HG02884 (cell line): ENCODE measurements around the gene PTTG1IP2.
"Not testable (repeated sequence)": the region's sequence is repeated elsewhere in the genome, so short reads cannot be mapped to it uniquely, and the experiment has no call there.

Experiments used
- ATAC-seq: cut with Tn5 transposase; IDR thresholded peaks from one replicate; pipeline ENCODE4 v1.9.1; 2021; ENCODE audit warnings: mild to moderate bottlenecking, moderate library complexity; ENCODE audit not compliant: unreplicated experiment

The PTTG1IP2 gene

GRCh38 chr7:90469554-90469953 lies at the start of gene PTTG1IP2:
TSS of gene PTTG1IP2 (plus strand) at chr7:90469639. CDS start at chr7:90469787, 148 bp downstream.
- ATAC-seq: no peak

- no peak for ATAC-seq
Measured at GRCh38 chr7:90421651-90422050, 47.8 kb upstream of the PTTG1IP2 start.

GRCh38 chr7:90424720-90425119 lies 44.7 kb upstream of the PTTG1IP2 start:
- ATAC-seq: peak; percentile 96

- no peak for ATAC-seq
Measured at GRCh38 chr7:90425376-90425775, 44.1 kb upstream of the PTTG1IP2 start.

GRCh38 chr7:90430614-90431460 lies 38.6 kb upstream of the PTTG1IP2 start:
- ATAC-seq: no peak

GRCh38 chr7:90432752-90433151 lies 36.7 kb upstream of the PTTG1IP2 start:
- no peak for ATAC-seq

- no peak for ATAC-seq
Measured at GRCh38 chr7:90433221-90433620, 36.2 kb upstream of the PTTG1IP2 start.

- no peak for ATAC-seq
Measured at GRCh38 chr7:90445633-90446032, 23.8 kb upstream of the PTTG1IP2 start.

GRCh38 chr7:90446137-90446899 lies 23.1 kb upstream of the PTTG1IP2 start:
- no peak for ATAC-seq

GRCh38 chr7:90453259-90453891 lies 16.1 kb upstream of the PTTG1IP2 start:
- no peak for ATAC-seq

GRCh38 chr7:90453931-90454330 lies 15.5 kb upstream of the PTTG1IP2 start:
- ATAC-seq: no peak

GRCh38 chr7:90455163-90456030 lies 14.0 kb upstream of the PTTG1IP2 start:
- peak; percentile 91 for ATAC-seq

GRCh38 chr7:90458104-90458503 lies 11.3 kb upstream of the PTTG1IP2 start:
- no peak for ATAC-seq

GRCh38 chr7:90459888-90460287 lies 9.6 kb upstream of the PTTG1IP2 start:
- no peak for ATAC-seq

GRCh38 chr7:90461219-90461618 lies 8.2 kb upstream of the PTTG1IP2 start:
- no peak for ATAC-seq

- ATAC-seq: not testable (repeated sequence)
Measured at GRCh38 chr7:90463151-90463628, 6.2 kb upstream of the PTTG1IP2 start.

GRCh38 chr7:90465816-90466215 lies 3.6 kb upstream of the PTTG1IP2 start:
- no peak for ATAC-seq

- no peak for ATAC-seq
Measured at GRCh38 chr7:90472805-90473540, 3.5 kb downstream of the PTTG1IP2 start.

- no peak for ATAC-seq
Measured at GRCh38 chr7:90473814-90474213, 4.4 kb downstream of the PTTG1IP2 start.
